Measurements from ENCODE around the gene UST. TPM values are rescaled to one million over a fixed set of nuclear protein-coding genes. Genes with fewer than 3 reads are reported as not detected.
"Not testable (repeated sequence)": the region's sequence is repeated elsewhere in the genome, so short reads cannot be mapped to it uniquely, and the experiment has no call there.

The UST gene
- total and polyA plus RNA-seq, 2 donors (not counting 1 experiment from before 2014, with no cell fraction given) = 7.3 to 16.9 TPM

- H3K4me3 ChIP-seq (ENCODE audit: control extremely low read depth in 1 of 5, extremely low read depth in 1 of 5, insufficient read depth in 1 of 5, low read depth in 2 of 5, low read length in 4 of 5) = no peak overlapping the region
- peaks cover 46% of the 10 kb centered on the region for H4K20me1 ChIP-seq (ENCODE audit: control insufficient read depth, insufficient read depth, low read length, poor library complexity, severe bottlenecking)
- POLR2A ChIA-PET = no interaction called here
- Mint-ChIP-seq H3K27ac (no peak overlapping the region), H3K9me3 (ENCODE audit: insufficient read depth) (no peaks in the 10 kb centered on the region), H3K4me3 (no peak overlapping the region), H3K27me3 (no peaks in the 10 kb centered on the region), H3K4me1 (peaks cover 39% of the 10 kb centered on the region)
- H3K4me1 ChIP-seq (ENCODE audit: control insufficient read depth in 2 of 2, insufficient read depth in 2 of 2, low read length in 2 of 2) = peaks cover 15 to 27% of the 10 kb centered on the region in 2 donors
- peaks cover 74% of the 10 kb centered on the region for H3K79me2 ChIP-seq (ENCODE audit: control insufficient read depth, insufficient read depth, low read length)
- H3K36me3 ChIP-seq (replicated peaks in 1 of 2; ENCODE audit: control extremely low read depth in 1 of 2, control insufficient read depth in 1 of 2, extremely low read depth in 1 of 2, insufficient read depth in 2 of 2, low read length in 1 of 2) = no peaks in the 10 kb centered on the region
- intact Hi-C loops (cut with micrococcal nuclease) = loop anchor here (10.0 kb wide), 1 partner anchor 66 kb away; no protein-coding TSS in a partner anchor
- H3K27me3 ChIP-seq (replicated peaks in 1 of 4; ENCODE audit: control extremely low read depth in 1 of 4, control insufficient read depth in 3 of 4, insufficient read depth in 4 of 4, low read length in 3 of 4) = no peaks in the 10 kb centered on the region
- CTCF ChIA-PET = interaction anchor here (0.6 kb wide), 1 partner anchor 178 kb away, joined by 3 read pairs; no protein-coding TSS in a partner anchor
- no peaks in the 10 kb centered on the region for H3K9me3 ChIP-seq (ENCODE audit: control extremely low read depth in 1 of 3, control insufficient read depth in 2 of 3, insufficient read depth in 1 of 3, low read length in 2 of 3)
- H3K4me2 ChIP-seq (replicated peaks; ENCODE audit: low read depth, low read length, poor library complexity, severe bottlenecking) = no peak overlapping the region
- H3K9ac ChIP-seq (ENCODE audit: low read length) = no peak overlapping the region
- TF ChIP-seq EZH2 (IDR thresholded peaks at IDR 0.05; ENCODE audit: borderline replicate concordance, insufficient read depth, low read depth, low read length, poor library complexity, severe bottlenecking) = no peak
- TF ChIP-seq, protein P1, sequence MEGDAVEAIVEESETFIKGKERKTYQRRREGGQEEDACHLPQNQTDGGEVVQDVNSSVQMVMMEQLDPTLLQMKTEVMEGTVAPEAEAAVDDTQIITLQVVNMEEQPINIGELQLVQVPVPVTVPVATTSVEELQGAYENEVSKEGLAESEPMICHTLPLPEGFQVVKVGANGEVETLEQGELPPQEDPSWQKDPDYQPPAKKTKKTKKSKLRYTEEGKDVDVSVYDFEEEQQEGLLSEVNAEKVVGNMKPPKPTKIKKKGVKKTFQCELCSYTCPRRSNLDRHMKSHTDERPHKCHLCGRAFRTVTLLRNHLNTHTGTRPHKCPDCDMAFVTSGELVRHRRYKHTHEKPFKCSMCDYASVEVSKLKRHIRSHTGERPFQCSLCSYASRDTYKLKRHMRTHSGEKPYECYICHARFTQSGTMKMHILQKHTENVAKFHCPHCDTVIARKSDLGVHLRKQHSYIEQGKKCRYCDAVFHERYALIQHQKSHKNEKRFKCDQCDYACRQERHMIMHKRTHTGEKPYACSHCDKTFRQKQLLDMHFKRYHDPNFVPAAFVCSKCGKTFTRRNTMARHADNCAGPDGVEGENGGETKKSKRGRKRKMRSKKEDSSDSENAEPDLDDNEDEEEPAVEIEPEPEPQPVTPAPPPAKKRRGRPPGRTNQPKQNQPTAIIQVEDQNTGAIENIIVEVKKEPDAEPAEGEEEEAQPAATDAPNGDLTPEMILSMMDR (IDR thresholded peaks at IDR 0.05) = no peak
- H2AFZ ChIP-seq (ENCODE audit: insufficient read depth, low read depth, low read length, poor library complexity, severe bottlenecking) = no peak overlapping the region
- DNase-seq (no peak), ATAC-seq (ENCODE audit: low read depth) (no peak)
- WGBS (ENCODE audit: insufficient coverage) = 95% methylated on average over 5 of the region's 5 CpGs
- no peak overlapping the region for H3K27ac ChIP-seq (ENCODE audit: low read length in 2 of 2)
Measured at GRCh38 chr6:148878683-148879082, 131.9 kb downstream of the UST start.

- POLR2A ChIA-PET; intact Hi-C loops (cut with micrococcal nuclease): not testable (repeated sequence)
- CTCF ChIA-PET = interaction anchor here (1.5 kb wide), 1 partner anchor 14 kb away, joined by 3 read pairs; no protein-coding TSS in a partner anchor
Measured at GRCh38 chr6:148880742-148881141, 133.9 kb downstream of the UST start.

More at GRCh38 chr6:148880742-148881141, 133.9 kb downstream of the UST start:
- Histone ChIP-seq H3K79me2 (ENCODE audit: control insufficient read depth, insufficient read depth, low read length) (peaks cover 74% of the 10 kb centered on the region), H4K20me1 (ENCODE audit: control insufficient read depth, insufficient read depth, low read length, poor library complexity, severe bottlenecking) (peaks cover 58% of the 10 kb centered on the region), H3K4me1 (ENCODE audit: control insufficient read depth in 2 of 2, insufficient read depth in 2 of 2, low read length in 2 of 2) (peaks cover 26 to 40% of the 10 kb centered on the region in 2 donors)
- H3K9me3 ChIP-seq (ENCODE audit: control extremely low read depth in 1 of 3, control insufficient read depth in 2 of 3, insufficient read depth in 1 of 3, low read length in 2 of 3); ATAC-seq (ENCODE audit: low read depth); DNase-seq; H3K4me2 ChIP-seq (replicated peaks; ENCODE audit: low read depth, low read length, poor library complexity, severe bottlenecking); H3K27me3 ChIP-seq (replicated peaks in 1 of 4; ENCODE audit: control extremely low read depth in 1 of 4, control insufficient read depth in 3 of 4, insufficient read depth in 4 of 4, low read length in 3 of 4); H3K9me3 Mint-ChIP-seq (ENCODE audit: insufficient read depth); H3K36me3 ChIP-seq (replicated peaks in 1 of 2; ENCODE audit: control extremely low read depth in 1 of 2, control insufficient read depth in 1 of 2, extremely low read depth in 1 of 2, insufficient read depth in 2 of 2, low read length in 1 of 2); H2AFZ ChIP-seq (ENCODE audit: insufficient read depth, low read depth, low read length, poor library complexity, severe bottlenecking); H3K27me3 Mint-ChIP-seq; H3K4me3 Mint-ChIP-seq; H3K27ac ChIP-seq (ENCODE audit: low read length in 2 of 2); H3K9ac ChIP-seq (ENCODE audit: low read length); H3K27ac Mint-ChIP-seq; H3K4me3 ChIP-seq (ENCODE audit: control extremely low read depth in 1 of 5, extremely low read depth in 1 of 5, insufficient read depth in 1 of 5, low read depth in 2 of 5, low read length in 4 of 5): not testable (repeated sequence)
- 92% methylated on average over 2 of the region's 7 CpGs for WGBS (ENCODE audit: insufficient coverage)
- H3K4me1 Mint-ChIP-seq = peaks cover 37% of the 10 kb centered on the region
